ENCODE measurements around the gene BRSK1. TPM values are rescaled to one million over a fixed set of nuclear protein-coding genes. Genes with fewer than 3 reads are reported as not detected.

BRSK1 gene
- total RNA-seq, 1 donor from 2014 or later, result 1.9 TPM

Small RNA genes within 50 kb of the gene (microRNA-seq; reads per million reads assigned to microRNA genes)
- not detected for gene MIR6802 (ENCODE audit: borderline number of aligned reads)
- gene MIR6803 (ENCODE audit: borderline number of aligned reads), result not detected

Other genes starting within 250 kb of the BRSK1 start
- gene GP6, start 245.7 kb upstream of the BRSK1 start, total RNA-seq, result not detected
- gene RDH13, start 220.8 kb upstream of the BRSK1 start, total RNA-seq, result 52.0 TPM
- 2.7 TPM for gene EPS8L1, start 208.1 kb upstream of the BRSK1 start, total RNA-seq
- gene PPP1R12C, start 166.4 kb upstream of the BRSK1 start, total RNA-seq, result 141 TPM
- gene TNNT1, start 134.8 kb upstream of the BRSK1 start, total RNA-seq, result 50.2 TPM
- gene TNNI3, start 126.3 kb upstream of the BRSK1 start, total RNA-seq, result 5,071 TPM
- 0.87 TPM for gene DNAAF3, start 117.4 kb upstream of the BRSK1 start, total RNA-seq
- gene SYT5, start 103.7 kb upstream of the BRSK1 start, total RNA-seq, result not detected
- 0.47 TPM for gene PTPRH, start 74.5 kb upstream of the BRSK1 start, total RNA-seq
- 1.9 TPM for gene TMEM86B, start 55.2 kb upstream of the BRSK1 start, total RNA-seq
- gene PPP6R1, start 25.0 kb upstream of the BRSK1 start, total RNA-seq, result 39.2 TPM
- gene HSPBP1, start 3.9 kb upstream of the BRSK1 start, total RNA-seq, result 28.6 TPM
- gene TMEM150B, start 41.3 kb downstream of the BRSK1 start, total RNA-seq, result 1.2 TPM
- 7.2 TPM for gene KMT5C, start 55.9 kb downstream of the BRSK1 start, total RNA-seq
- gene COX6B2, start 70.7 kb downstream of the BRSK1 start, total RNA-seq, result not detected
- not detected for gene GARIN5B, start 79.3 kb downstream of the BRSK1 start, total RNA-seq
- gene IL11, start 86.5 kb downstream of the BRSK1 start, total RNA-seq, result not detected
- not detected for gene TMEM190, start 92.8 kb downstream of the BRSK1 start, total RNA-seq
- gene TMEM238, start 100.3 kb downstream of the BRSK1 start, total RNA-seq, result 0.25 TPM
- 557 TPM for gene RPL28, start 101.9 kb downstream of the BRSK1 start, total RNA-seq
- gene UBE2S, start 123.8 kb downstream of the BRSK1 start, total RNA-seq, result 24.5 TPM
- not detected for gene SHISA7, start 159.3 kb downstream of the BRSK1 start, total RNA-seq
- 58.5 TPM for gene ISOC2, start 177.6 kb downstream of the BRSK1 start, total RNA-seq
- gene C19orf85, start 180.8 kb downstream of the BRSK1 start, total RNA-seq, result not detected
- 6.4 TPM for gene ZNF628, start 192.6 kb downstream of the BRSK1 start, total RNA-seq
- 6.0 TPM for gene NAT14, start 201.2 kb downstream of the BRSK1 start, total RNA-seq
- gene SSC5D, start 204.4 kb downstream of the BRSK1 start, total RNA-seq, result 2.7 TPM